Panc1 (cell line): ENCODE data around the gene STAB2. TPM values are rescaled to one million over a fixed set of nuclear protein-coding genes. Genes with fewer than 3 reads are reported as not detected.

Source experiments
- ATAC-seq: fragments of 200-7000 bp; cut with Tn5 transposase; 2 replicates; pipeline ENCODE4 v1.9.1; 2020; ENCODE audit warnings: mild to moderate bottlenecking, moderate library complexity
- BruUV-seq: library from RNA; stranded (reverse); fragments of 400-500 nt; replicated peaks from 2 replicates; lab custom pipeline; 2021; lab: Mats Ljungman, UMichigan
- CTCF ChIA-PET: fragments of 300-600 bp; sonication (Branson Sonifier 250); formaldehyde crosslinking; loops from one replicate; lab custom pipeline; 2022; ENCODE audit warnings: antibody characterized with exemption; lab: Charles Lee
- POLR2A ChIA-PET: fragments of 300-600 bp; sonication (Branson Sonifier 250); formaldehyde crosslinking; loops from one replicate; lab custom pipeline; 2022; ENCODE audit warnings: antibody characterized with exemption; lab: Charles Lee
- DNase-seq: peaks from one replicate; pipeline ENCODE4 v3.0.0-alpha.2; 2010; ENCODE audit warnings: low read depth, low spot score
- H3K27ac ChIP-seq: 2 replicates; pipeline ENCODE4 v1.5.1; 2011; ENCODE audit warnings: mild to moderate bottlenecking, low read length, inconsistent platforms
- H3K27me3 ChIP-seq: fragments of 200-500 bp; sonication (Bioruptor generic); 2 replicates; pipeline ENCODE4 v1.6.0; 2014; ENCODE audit warnings: low read length, inconsistent platforms; ENCODE audit not compliant: control insufficient read depth, insufficient read depth
- H3K36me3 ChIP-seq: fragments of 200-500 bp; sonication (Bioruptor generic); 2 replicates; pipeline ENCODE4 v1.5.1; 2014; ENCODE audit warnings: inconsistent platforms, mild to moderate bottlenecking, low read length, moderate library complexity; ENCODE audit not compliant: control insufficient read depth, insufficient read depth
- H3K4me1 ChIP-seq: 2 replicates; pipeline ENCODE4 v1.5.1; 2011; ENCODE audit warnings: inconsistent platforms, mild to moderate bottlenecking, low read length, moderate library complexity; ENCODE audit not compliant: control insufficient read depth, insufficient read depth
- H3K4me3 ChIP-seq, 2 experiments: 2 replicates each; pipeline ENCODE4 v1.5.1; 2011 to 2012; ENCODE audit warnings: low read depth in 2 of 2, low read length in 2 of 2, mild to moderate bottlenecking in 2 of 2, inconsistent platforms in 1 of 2, moderate library complexity in 1 of 2
- H3K9me3 ChIP-seq: fragments of 200-500 bp; sonication (Bioruptor generic); 2 replicates; pipeline ENCODE4 v1.5.1; 2014; ENCODE audit warnings: low read depth, mild to moderate bottlenecking, inconsistent platforms, low read length, moderate library complexity; ENCODE audit not compliant: control insufficient read depth, insufficient read depth
- POLR2AphosphoS5 ChIP-seq: IDR thresholded peaks from 2 replicates; pipeline ENCODE4 v1.6.1; 2012; ENCODE audit warnings: mild to moderate bottlenecking, low read depth, low read length, moderate library complexity
- SIN3A ChIP-seq: IDR thresholded peaks from 2 replicates; pipeline ENCODE4 v1.6.1; 2012; ENCODE audit warnings: low read depth, mild to moderate bottlenecking, low read length, moderate library complexity, borderline replicate concordance; ENCODE audit not compliant: insufficient read depth
- TCF7L2 ChIP-seq: IDR thresholded peaks from 2 replicates; pipeline ENCODE4 v1.6.1; 2011; ENCODE audit warnings: mild to moderate bottlenecking, low read depth, low read length, inconsistent platforms
- in situ Hi-C: cut with HindIII; loops from 2 replicates; pipeline ENCODE4 v1.10.0; 2016; ENCODE audit warnings: low sequenced_read_pairs, low pct_unique_long_range_greater_than_20kb
- intact Hi-C: fragments of 100-400 bp; cut with micrococcal nuclease; formaldehyde crosslinking; loops from one replicate; pipeline ENCODE4 v1.10.0; 2022; ENCODE audit not compliant: unreplicated experiment
- total RNA-seq: library from RNA; stranded (reverse); gene quantifications from one replicate; pipeline ENCODE4 v1.2.1, GENCODE V29; 2021; ENCODE audit not compliant: unreplicated experiment
- TF ChIP-seq, protein P1 (sequence below): fragments of 450-650 bp; IDR thresholded peaks from 2 replicates; pipeline ENCODE4 v1.5.1; 2017; ENCODE audit warnings: mild to moderate bottlenecking
- TF ChIP-seq, protein P2 (sequence below), 2 experiments: IDR thresholded peaks; 2 replicates each; pipeline ENCODE4 v1.6.1; 2011 to 2012; ENCODE audit warnings: low read depth in 2 of 2, control low read depth in 1 of 2, low read length in 1 of 2, mild to moderate bottlenecking in 1 of 2, moderate library complexity in 1 of 2; ENCODE audit not compliant: insufficient read depth in 1 of 2

Gene STAB2
- total RNA-seq, 1 experiment from 2014 or later = not detected

DNA sequence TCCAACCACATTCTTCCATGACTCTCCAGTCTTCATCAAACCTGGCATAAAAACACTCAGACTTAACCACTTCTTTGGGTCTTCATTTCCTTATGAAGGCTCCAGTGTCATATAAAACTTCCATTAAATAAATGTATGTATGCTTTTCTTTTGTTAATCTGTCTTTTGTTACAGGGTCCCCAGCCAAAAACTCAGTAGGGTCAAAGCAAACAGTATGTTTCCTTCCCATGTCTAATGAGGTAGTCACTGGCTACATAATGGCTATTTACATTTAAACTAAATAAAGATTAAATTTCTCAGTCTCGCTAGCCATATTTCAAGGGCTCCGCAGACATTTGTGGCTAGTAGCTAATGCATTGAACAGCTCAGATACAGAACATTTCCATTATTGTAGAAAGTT is 40.1 kb upstream of the STAB2 start:
- intact Hi-C loops (no loop called here), in situ Hi-C loops (no loop called here)
- Histone ChIP-seq H3K27me3 (peaks cover 4% of the 10 kb centered on the region), H3K27ac (no peak overlapping the region), H3K4me3 (no peak overlapping the region), H3K4me1 (no peaks in the 10 kb centered on the region), H3K9me3 (no peaks in the 10 kb centered on the region), H3K36me3 (no peaks in the 10 kb centered on the region)
- no TSS peak for BruUV-seq
- ChIA-PET CTCF (interaction anchor here (0.9 kb wide), 1 partner anchor 664 kb away, joined by 4 read pairs; no protein-coding TSS in a partner anchor), POLR2A (no interaction called here)
- DNase-seq = no peak
- ATAC-seq = no peak
- TF ChIP-seq, protein P1, sequence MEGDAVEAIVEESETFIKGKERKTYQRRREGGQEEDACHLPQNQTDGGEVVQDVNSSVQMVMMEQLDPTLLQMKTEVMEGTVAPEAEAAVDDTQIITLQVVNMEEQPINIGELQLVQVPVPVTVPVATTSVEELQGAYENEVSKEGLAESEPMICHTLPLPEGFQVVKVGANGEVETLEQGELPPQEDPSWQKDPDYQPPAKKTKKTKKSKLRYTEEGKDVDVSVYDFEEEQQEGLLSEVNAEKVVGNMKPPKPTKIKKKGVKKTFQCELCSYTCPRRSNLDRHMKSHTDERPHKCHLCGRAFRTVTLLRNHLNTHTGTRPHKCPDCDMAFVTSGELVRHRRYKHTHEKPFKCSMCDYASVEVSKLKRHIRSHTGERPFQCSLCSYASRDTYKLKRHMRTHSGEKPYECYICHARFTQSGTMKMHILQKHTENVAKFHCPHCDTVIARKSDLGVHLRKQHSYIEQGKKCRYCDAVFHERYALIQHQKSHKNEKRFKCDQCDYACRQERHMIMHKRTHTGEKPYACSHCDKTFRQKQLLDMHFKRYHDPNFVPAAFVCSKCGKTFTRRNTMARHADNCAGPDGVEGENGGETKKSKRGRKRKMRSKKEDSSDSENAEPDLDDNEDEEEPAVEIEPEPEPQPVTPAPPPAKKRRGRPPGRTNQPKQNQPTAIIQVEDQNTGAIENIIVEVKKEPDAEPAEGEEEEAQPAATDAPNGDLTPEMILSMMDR = no peak
- TF ChIP-seq POLR2AphosphoS5 (no peak), TCF7L2 (no peak), SIN3A (no peak)
- TF ChIP-seq, protein P2, sequence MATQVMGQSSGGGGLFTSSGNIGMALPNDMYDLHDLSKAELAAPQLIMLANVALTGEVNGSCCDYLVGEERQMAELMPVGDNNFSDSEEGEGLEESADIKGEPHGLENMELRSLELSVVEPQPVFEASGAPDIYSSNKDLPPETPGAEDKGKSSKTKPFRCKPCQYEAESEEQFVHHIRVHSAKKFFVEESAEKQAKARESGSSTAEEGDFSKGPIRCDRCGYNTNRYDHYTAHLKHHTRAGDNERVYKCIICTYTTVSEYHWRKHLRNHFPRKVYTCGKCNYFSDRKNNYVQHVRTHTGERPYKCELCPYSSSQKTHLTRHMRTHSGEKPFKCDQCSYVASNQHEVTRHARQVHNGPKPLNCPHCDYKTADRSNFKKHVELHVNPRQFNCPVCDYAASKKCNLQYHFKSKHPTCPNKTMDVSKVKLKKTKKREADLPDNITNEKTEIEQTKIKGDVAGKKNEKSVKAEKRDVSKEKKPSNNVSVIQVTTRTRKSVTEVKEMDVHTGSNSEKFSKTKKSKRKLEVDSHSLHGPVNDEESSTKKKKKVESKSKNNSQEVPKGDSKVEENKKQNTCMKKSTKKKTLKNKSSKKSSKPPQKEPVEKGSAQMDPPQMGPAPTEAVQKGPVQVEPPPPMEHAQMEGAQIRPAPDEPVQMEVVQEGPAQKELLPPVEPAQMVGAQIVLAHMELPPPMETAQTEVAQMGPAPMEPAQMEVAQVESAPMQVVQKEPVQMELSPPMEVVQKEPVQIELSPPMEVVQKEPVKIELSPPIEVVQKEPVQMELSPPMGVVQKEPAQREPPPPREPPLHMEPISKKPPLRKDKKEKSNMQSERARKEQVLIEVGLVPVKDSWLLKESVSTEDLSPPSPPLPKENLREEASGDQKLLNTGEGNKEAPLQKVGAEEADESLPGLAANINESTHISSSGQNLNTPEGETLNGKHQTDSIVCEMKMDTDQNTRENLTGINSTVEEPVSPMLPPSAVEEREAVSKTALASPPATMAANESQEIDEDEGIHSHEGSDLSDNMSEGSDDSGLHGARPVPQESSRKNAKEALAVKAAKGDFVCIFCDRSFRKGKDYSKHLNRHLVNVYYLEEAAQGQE (IDR thresholded peaks at IDR 0.05; ENCODE audit: insufficient read depth in 1 of 2, low read depth in 2 of 2, low read length in 1 of 2) = no peak

DNA sequence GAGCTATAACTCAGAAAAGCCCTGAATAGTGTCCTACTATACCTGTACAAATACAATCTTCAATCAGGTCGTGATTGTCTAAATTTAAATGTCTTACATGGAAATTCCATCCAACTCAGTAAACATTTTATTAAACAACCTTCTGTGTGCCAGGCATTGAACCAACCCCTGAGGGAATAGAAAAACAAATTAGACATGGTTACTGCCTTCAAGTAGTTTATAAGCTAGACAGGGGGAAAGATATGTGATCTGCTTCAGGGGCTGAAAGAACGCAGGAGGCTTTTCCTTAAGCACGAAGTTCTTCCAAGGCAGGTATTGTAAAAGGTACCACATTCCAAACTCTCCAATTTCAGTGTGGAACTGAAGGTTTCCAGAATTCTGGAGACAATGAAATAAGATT is 39.7 kb upstream of the STAB2 start:
- no TSS peak for BruUV-seq
- H3K9me3 ChIP-seq = no peaks in the 10 kb centered on the region
- DNase-seq (no peak), ATAC-seq (no peak)
- intact Hi-C loops = no loop called here
- no peak overlapping the region for H3K4me3 ChIP-seq
- H3K4me1 ChIP-seq = no peaks in the 10 kb centered on the region
- no peak overlapping the region for H3K27ac ChIP-seq
- TF ChIP-seq SIN3A = no peak
- TF ChIP-seq, protein P2 (IDR thresholded peaks at IDR 0.05; ENCODE audit: insufficient read depth in 1 of 2, low read depth in 2 of 2, low read length in 1 of 2) = no peak
- TF ChIP-seq TCF7L2 = no peak
- TF ChIP-seq, protein P1 = no peak
- TF ChIP-seq POLR2AphosphoS5 = no peak
- H3K36me3 ChIP-seq = no peaks in the 10 kb centered on the region
- peaks cover 4% of the 10 kb centered on the region for H3K27me3 ChIP-seq
- POLR2A ChIA-PET = no interaction called here
- CTCF ChIA-PET = interaction anchor here (0.9 to 1.1 kb wide), 2 partner anchors 599 to 665 kb away, joined by 4 to 5 read pairs; no protein-coding TSS in a partner anchor
- in situ Hi-C loops = no loop called here
